ENCODE data around the gene FOXO3B. TPM values are rescaled to one million over a fixed set of nuclear protein-coding genes. Genes with fewer than 3 reads are reported as not detected.
"Not testable (repeated sequence)": the region's sequence is repeated elsewhere in the genome, so short reads cannot be mapped to it uniquely, and the experiment has no call there.

FOXO3B gene
- total RNA-seq, 1 donor from 2014 or later, result 9.8 TPM

GRCh38 chr17:18695143-18695542 lies 13.0 kb upstream of the FOXO3B start:
- FAIRE-seq; H3K27me3 ChIP-seq (ENCODE audit: insufficient read depth, low read length); H3K27ac Mint-ChIP-seq (ENCODE audit: unreplicated experiment); H3K27me3 Mint-ChIP-seq (ENCODE audit: low read depth, unreplicated experiment); H3K4me2 ChIP-seq (ENCODE audit: low read length); H3K27ac ChIP-seq (ENCODE audit: low read depth, low read length); H3K9me3 ChIP-seq (ENCODE audit: insufficient read depth, low read depth, low read length); H3K36me3 Mint-ChIP-seq (ENCODE audit: low read depth, unreplicated experiment); H3K36me3 ChIP-seq (ENCODE audit: insufficient read depth, low read length); H3K4me3 ChIP-seq (ENCODE audit: insufficient read depth, low read depth, low read length); H3K79me2 ChIP-seq (ENCODE audit: insufficient read depth, low read length); H4K20me1 ChIP-seq (ENCODE audit: insufficient read depth, low read length); H3K4me3 Mint-ChIP-seq (ENCODE audit: unreplicated experiment); DNase-seq (ENCODE audit: low read depth); H3K4me1 Mint-ChIP-seq (ENCODE audit: low read depth, unreplicated experiment); H3K9ac ChIP-seq (ENCODE audit: low read length); H2AFZ ChIP-seq (ENCODE audit: low read depth, low read length); H3K9me3 Mint-ChIP-seq (ENCODE audit: unreplicated experiment); H3K4me1 ChIP-seq (ENCODE audit: insufficient read depth, low read length): not testable (repeated sequence)

- H3K4me1 ChIP-seq (ENCODE audit: insufficient read depth, low read length); H3K79me2 ChIP-seq (ENCODE audit: insufficient read depth, low read length); DNase-seq (ENCODE audit: low read depth); H3K27me3 Mint-ChIP-seq (ENCODE audit: low read depth, unreplicated experiment); H3K4me1 Mint-ChIP-seq (ENCODE audit: low read depth, unreplicated experiment); H3K36me3 ChIP-seq (ENCODE audit: insufficient read depth, low read length); H3K27ac ChIP-seq (ENCODE audit: low read depth, low read length); H3K36me3 Mint-ChIP-seq (ENCODE audit: low read depth, unreplicated experiment); H4K20me1 ChIP-seq (ENCODE audit: insufficient read depth, low read length); H3K27me3 ChIP-seq (ENCODE audit: insufficient read depth, low read length); FAIRE-seq; H3K27ac Mint-ChIP-seq (ENCODE audit: unreplicated experiment); H2AFZ ChIP-seq (ENCODE audit: low read depth, low read length); H3K9me3 Mint-ChIP-seq (ENCODE audit: unreplicated experiment); H3K9me3 ChIP-seq (ENCODE audit: insufficient read depth, low read depth, low read length): not testable (repeated sequence)
- Histone ChIP-seq H3K4me3 (ENCODE audit: insufficient read depth, low read depth, low read length) (peak overlapping the region; percentile 57), H3K4me2 (ENCODE audit: low read length) (peak overlapping the region; percentile 77), H3K9ac (ENCODE audit: low read length) (peak overlapping the region; percentile 63)
- H3K4me3 Mint-ChIP-seq (ENCODE audit: unreplicated experiment), result peak overlapping the region; percentile 84
These were observed 554 bp upstream of the FOXO3B start for GRCh38 chr17:18682668-18683067.

GRCh38 chr17:18677381-18677780 lies 4.7 kb downstream of the FOXO3B start:
- not testable (repeated sequence) for H3K27me3 ChIP-seq (ENCODE audit: insufficient read depth, low read length); H3K4me3 ChIP-seq (ENCODE audit: insufficient read depth, low read depth, low read length); H3K4me3 Mint-ChIP-seq (ENCODE audit: unreplicated experiment); H4K20me1 ChIP-seq (ENCODE audit: insufficient read depth, low read length); H3K27me3 Mint-ChIP-seq (ENCODE audit: low read depth, unreplicated experiment); H3K9ac ChIP-seq (ENCODE audit: low read length); H3K4me2 ChIP-seq (ENCODE audit: low read length); DNase-seq (ENCODE audit: low read depth); H3K27ac ChIP-seq (ENCODE audit: low read depth, low read length); H3K36me3 ChIP-seq (ENCODE audit: insufficient read depth, low read length); H3K9me3 ChIP-seq (ENCODE audit: insufficient read depth, low read depth, low read length); H3K4me1 ChIP-seq (ENCODE audit: insufficient read depth, low read length); H2AFZ ChIP-seq (ENCODE audit: low read depth, low read length); H3K4me1 Mint-ChIP-seq (ENCODE audit: low read depth, unreplicated experiment); H3K79me2 ChIP-seq (ENCODE audit: insufficient read depth, low read length); FAIRE-seq; H3K27ac Mint-ChIP-seq (ENCODE audit: unreplicated experiment)
- Mint-ChIP-seq H3K36me3 (ENCODE audit: low read depth, unreplicated experiment) (peaks cover 29% of the 10 kb centered on the region), H3K9me3 (ENCODE audit: unreplicated experiment) (peaks cover 11% of the 10 kb centered on the region)

GRCh38 chr17:18676928-18677327 lies 5.2 kb downstream of the FOXO3B start:
- Mint-ChIP-seq H3K9me3 (ENCODE audit: unreplicated experiment) (peaks cover 13% of the 10 kb centered on the region), H3K36me3 (ENCODE audit: low read depth, unreplicated experiment) (peaks cover 32% of the 10 kb centered on the region)
- not testable (repeated sequence) for FAIRE-seq; H3K27me3 Mint-ChIP-seq (ENCODE audit: low read depth, unreplicated experiment); H3K27me3 ChIP-seq (ENCODE audit: insufficient read depth, low read length); H3K9ac ChIP-seq (ENCODE audit: low read length); H3K27ac Mint-ChIP-seq (ENCODE audit: unreplicated experiment); H3K4me2 ChIP-seq (ENCODE audit: low read length); H3K27ac ChIP-seq (ENCODE audit: low read depth, low read length); H4K20me1 ChIP-seq (ENCODE audit: insufficient read depth, low read length); H3K4me1 Mint-ChIP-seq (ENCODE audit: low read depth, unreplicated experiment); H3K4me3 Mint-ChIP-seq (ENCODE audit: unreplicated experiment); H3K79me2 ChIP-seq (ENCODE audit: insufficient read depth, low read length); H3K9me3 ChIP-seq (ENCODE audit: insufficient read depth, low read depth, low read length); H3K4me1 ChIP-seq (ENCODE audit: insufficient read depth, low read length); H3K36me3 ChIP-seq (ENCODE audit: insufficient read depth, low read length); DNase-seq (ENCODE audit: low read depth); H2AFZ ChIP-seq (ENCODE audit: low read depth, low read length); H3K4me3 ChIP-seq (ENCODE audit: insufficient read depth, low read depth, low read length)

- H3K9ac ChIP-seq (ENCODE audit: low read length); H3K4me1 ChIP-seq (ENCODE audit: insufficient read depth, low read length); H3K9me3 ChIP-seq (ENCODE audit: insufficient read depth, low read depth, low read length); H3K36me3 ChIP-seq (ENCODE audit: insufficient read depth, low read length); H3K27me3 ChIP-seq (ENCODE audit: insufficient read depth, low read length); H4K20me1 ChIP-seq (ENCODE audit: insufficient read depth, low read length); H3K4me3 Mint-ChIP-seq (ENCODE audit: unreplicated experiment); H3K4me2 ChIP-seq (ENCODE audit: low read length); H3K27ac Mint-ChIP-seq (ENCODE audit: unreplicated experiment); H3K4me3 ChIP-seq (ENCODE audit: insufficient read depth, low read depth, low read length); DNase-seq (ENCODE audit: low read depth); H3K27ac ChIP-seq (ENCODE audit: low read depth, low read length); H2AFZ ChIP-seq (ENCODE audit: low read depth, low read length); H3K4me1 Mint-ChIP-seq (ENCODE audit: low read depth, unreplicated experiment); FAIRE-seq; H3K27me3 Mint-ChIP-seq (ENCODE audit: low read depth, unreplicated experiment); H3K79me2 ChIP-seq (ENCODE audit: insufficient read depth, low read length): not testable (repeated sequence)
- Mint-ChIP-seq H3K36me3 (ENCODE audit: low read depth, unreplicated experiment) (peaks cover 56% of the 10 kb centered on the region), H3K9me3 (ENCODE audit: unreplicated experiment) (peaks cover 36% of the 10 kb centered on the region)
These were observed 9.5 kb downstream of the FOXO3B start for GRCh38 chr17:18672395-18673227.

GRCh38 chr17:18668625-18669024 lies 13.5 kb downstream of the FOXO3B start:
- H2AFZ ChIP-seq (ENCODE audit: low read depth, low read length); H3K4me3 Mint-ChIP-seq (ENCODE audit: unreplicated experiment); H4K20me1 ChIP-seq (ENCODE audit: insufficient read depth, low read length); H3K36me3 ChIP-seq (ENCODE audit: insufficient read depth, low read length); H3K27ac Mint-ChIP-seq (ENCODE audit: unreplicated experiment); H3K27me3 Mint-ChIP-seq (ENCODE audit: low read depth, unreplicated experiment); H3K4me2 ChIP-seq (ENCODE audit: low read length); H3K4me3 ChIP-seq (ENCODE audit: insufficient read depth, low read depth, low read length); H3K79me2 ChIP-seq (ENCODE audit: insufficient read depth, low read length); H3K4me1 Mint-ChIP-seq (ENCODE audit: low read depth, unreplicated experiment); H3K9ac ChIP-seq (ENCODE audit: low read length); H3K27ac ChIP-seq (ENCODE audit: low read depth, low read length); H3K4me1 ChIP-seq (ENCODE audit: insufficient read depth, low read length); H3K27me3 ChIP-seq (ENCODE audit: insufficient read depth, low read length); DNase-seq (ENCODE audit: low read depth); H3K9me3 ChIP-seq (ENCODE audit: insufficient read depth, low read depth, low read length): not testable (repeated sequence)
- Mint-ChIP-seq H3K36me3 (ENCODE audit: low read depth, unreplicated experiment) (peaks cover 42% of the 10 kb centered on the region), H3K9me3 (ENCODE audit: unreplicated experiment) (peaks cover 43% of the 10 kb centered on the region)
- peak; percentile 39 for FAIRE-seq

All from astrocyte (in vitro differentiated cells and primary cell).